ENCODE measurements around the gene SIN3A. TPM values are rescaled to one million over a fixed set of nuclear protein-coding genes. Genes with fewer than 3 reads are reported as not detected.

Gene SIN3A
- total RNA-seq, 1 experiment from 2014 or later = 64.4 TPM

- H3K4me1 Mint-ChIP-seq (ENCODE audit: low read depth, unreplicated experiment) = no peaks in the 10 kb centered on the region
- H3K27me3 ChIP-seq (replicated peaks; ENCODE audit: control insufficient read depth, insufficient read depth, low read length) = no peaks in the 10 kb centered on the region
- H3K4me3 ChIP-seq (ENCODE audit: low read depth, low read length) = no peak overlapping the region
- H3K9me3 ChIP-seq = no peaks in the 10 kb centered on the region
- H3K4me1 ChIP-seq = no peaks in the 10 kb centered on the region
- no peaks in the 10 kb centered on the region for H3K9me3 Mint-ChIP-seq (ENCODE audit: unreplicated experiment)
- DNase-seq = no peak
- TF ChIP-seq CTCF (IDR thresholded peaks at IDR 0.05; ENCODE audit: insufficient read depth in 1 of 2, low read depth in 1 of 2, low read length in 1 of 2, severe bottlenecking in 1 of 2, unreplicated experiment in 1 of 2) = no peak
- BruUV-seq (replicated peaks) = no TSS peak
- ChIA-PET CTCF (interaction anchor here (0.6 kb wide), 1 partner anchor 329 kb away, joined by 6 read pairs; no protein-coding TSS in a partner anchor), POLR2A (no interaction called here)
- H3K4me3 Mint-ChIP-seq (ENCODE audit: unreplicated experiment) = no peak overlapping the region
- no peaks in the 10 kb centered on the region for H3K27me3 Mint-ChIP-seq (ENCODE audit: insufficient read depth, unreplicated experiment)
- peaks cover 2% of the 10 kb centered on the region for H3K36me3 Mint-ChIP-seq (ENCODE audit: insufficient read depth, unreplicated experiment)
- H3K36me3 ChIP-seq (ENCODE audit: control insufficient read depth, insufficient read depth, low read length) = no peaks in the 10 kb centered on the region
- intact Hi-C loops (cut with micrococcal nuclease; ENCODE audit: unreplicated experiment) = no loop called here
- H3K27ac Mint-ChIP-seq (ENCODE audit: unreplicated experiment) = no peak overlapping the region
These were observed 93.4 kb downstream of the SIN3A start for GRCh38 chr15:75357976-75358673.

GRCh38 chr15:75356517-75356916 is 95.0 kb downstream of the SIN3A start:
- TF ChIP-seq CTCF (IDR thresholded peaks at IDR 0.05; ENCODE audit: insufficient read depth in 1 of 2, low read depth in 1 of 2, low read length in 1 of 2, severe bottlenecking in 1 of 2, unreplicated experiment in 1 of 2) = no peak
- Histone ChIP-seq H3K4me1 (no peaks in the 10 kb centered on the region), H3K9me3 (no peaks in the 10 kb centered on the region), H3K4me3 (ENCODE audit: low read depth, low read length) (no peak overlapping the region), H3K36me3 (ENCODE audit: control insufficient read depth, insufficient read depth, low read length) (no peaks in the 10 kb centered on the region), H3K27me3 (replicated peaks; ENCODE audit: control insufficient read depth, insufficient read depth, low read length) (no peaks in the 10 kb centered on the region)
- Mint-ChIP-seq H3K27me3 (ENCODE audit: insufficient read depth, unreplicated experiment) (no peaks in the 10 kb centered on the region), H3K4me3 (ENCODE audit: unreplicated experiment) (no peak overlapping the region), H3K27ac (ENCODE audit: unreplicated experiment) (no peak overlapping the region), H3K4me1 (ENCODE audit: low read depth, unreplicated experiment) (no peaks in the 10 kb centered on the region), H3K9me3 (ENCODE audit: unreplicated experiment) (no peaks in the 10 kb centered on the region), H3K36me3 (ENCODE audit: insufficient read depth, unreplicated experiment) (no peaks in the 10 kb centered on the region)
- intact Hi-C loops (cut with micrococcal nuclease; ENCODE audit: unreplicated experiment) = no loop called here
- POLR2A ChIA-PET = no interaction called here
- CTCF ChIA-PET = no interaction called here
- BruUV-seq (replicated peaks) = no TSS peak
- DNase-seq = no peak

GRCh38 chr15:75356006-75356405 is 95.5 kb downstream of the SIN3A start:
- no peak overlapping the region for H3K4me3 Mint-ChIP-seq (ENCODE audit: unreplicated experiment)
- DNase-seq = no peak
- no peak overlapping the region for H3K4me3 ChIP-seq (ENCODE audit: low read depth, low read length)
- H3K4me1 ChIP-seq = no peaks in the 10 kb centered on the region
- BruUV-seq (replicated peaks) = no TSS peak
- CTCF ChIA-PET = no interaction called here
- H3K9me3 Mint-ChIP-seq (ENCODE audit: unreplicated experiment) = no peaks in the 10 kb centered on the region
- no peaks in the 10 kb centered on the region for H3K36me3 Mint-ChIP-seq (ENCODE audit: insufficient read depth, unreplicated experiment)
- H3K27ac Mint-ChIP-seq (ENCODE audit: unreplicated experiment) = no peak overlapping the region
- no peak for TF ChIP-seq CTCF (IDR thresholded peaks at IDR 0.05; ENCODE audit: insufficient read depth in 1 of 2, low read depth in 1 of 2, low read length in 1 of 2, severe bottlenecking in 1 of 2, unreplicated experiment in 1 of 2)
- no peaks in the 10 kb centered on the region for H3K27me3 ChIP-seq (replicated peaks; ENCODE audit: control insufficient read depth, insufficient read depth, low read length)
- H3K4me1 Mint-ChIP-seq (ENCODE audit: low read depth, unreplicated experiment) = no peaks in the 10 kb centered on the region
- POLR2A ChIA-PET = no interaction called here
- H3K36me3 ChIP-seq (ENCODE audit: control insufficient read depth, insufficient read depth, low read length) = no peaks in the 10 kb centered on the region
- intact Hi-C loops (cut with micrococcal nuclease; ENCODE audit: unreplicated experiment) = no loop called here
- no peaks in the 10 kb centered on the region for H3K9me3 ChIP-seq
- H3K27me3 Mint-ChIP-seq (ENCODE audit: insufficient read depth, unreplicated experiment) = no peaks in the 10 kb centered on the region
